Endothelial cell of umbilical vein (primary cell): ENCODE data around the gene MBD2. TPM values are rescaled to one million over a fixed set of nuclear protein-coding genes. Genes with fewer than 3 reads are reported as not detected.

Source experiments
- BruUV-seq: library from RNA; stranded (reverse); fragments of 400-500 nt; replicated peaks from 2 replicates; lab custom pipeline; 2021; lab: Mats Ljungman, UMichigan
- CTCF ChIA-PET: fragments of 300-600, 350-600 bp; sonication (Branson Sonifier 250); formaldehyde crosslinking; loops from one replicate; lab custom pipeline; 2021; ENCODE audit warnings: antibody characterized with exemption, inconsistent platforms; lab: Charles Lee
- POLR2A ChIA-PET: fragments of 300-600, 350-600 bp; sonication (Branson Sonifier 250); formaldehyde crosslinking; loops from one replicate; lab custom pipeline; 2021; ENCODE audit warnings: antibody characterized with exemption, inconsistent platforms; lab: Charles Lee
- DNase-seq: peaks from one replicate; pipeline ENCODE4 v3.0.0-alpha.2; 2011; ENCODE audit warnings: low read depth, low spot score
- FAIRE-seq: peaks from 2 replicates; lab custom pipeline; 2011; peaks lifted over from hg19 to GRCh38; lab: Jason Lieb, UNC
- H2AFZ ChIP-seq: 2 replicates; pipeline ENCODE4 v1.6.0; 2012; ENCODE audit warnings: low read depth, low read length, control low read depth, inconsistent platforms
- H3K27ac ChIP-seq: 2 replicates; pipeline ENCODE4 v1.5.1; 2011; ENCODE audit warnings: low read depth, mild to moderate bottlenecking, control low read depth, low read length, moderate library complexity; ENCODE audit not compliant: insufficient read depth
- H3K27me3 ChIP-seq, 2 experiments: 2 replicates each; pipeline versions ENCODE4 v1.6.0 to v1.6.1; 2011; ENCODE audit warnings: low read length in 2 of 2, mixed read lengths in 1 of 2; ENCODE audit not compliant: control insufficient read depth in 2 of 2, insufficient read depth in 2 of 2
- H3K36me3 ChIP-seq, 2 experiments: 2 replicates in 1 of 2; 3 replicates in 1 of 2; pipeline ENCODE4 v1.5.1; 2011; ENCODE audit warnings: low read length in 2 of 2, mild to moderate bottlenecking in 1 of 2, moderate library complexity in 1 of 2; ENCODE audit not compliant: control insufficient read depth in 2 of 2, insufficient read depth in 2 of 2; ENCODE audit errors: extremely low read depth in 1 of 2
- H3K4me1 ChIP-seq: 3 replicates; pipeline ENCODE4 v1.5.1; 2011; ENCODE audit warnings: mild to moderate bottlenecking, low read length; ENCODE audit not compliant: control insufficient read depth, insufficient read depth; ENCODE audit errors: extremely low read depth
- H3K4me2 ChIP-seq: 2 replicates; pipeline ENCODE4 v1.6.1; 2011; ENCODE audit warnings: low read length, control low read depth, mixed read lengths; ENCODE audit not compliant: insufficient read depth
- H3K4me3 ChIP-seq, 3 experiments: fragments of 200-600 bp in 1 of 3; sonication (generic), shearing (Covaris generic) in 1 of 3; replicated peaks in 1 of 3; 2 replicates each; pipeline ENCODE4 v1.5.1; 2011 to 2016; ENCODE audit warnings: control low read depth in 3 of 3, low read length in 3 of 3, mild to moderate bottlenecking in 2 of 3, inconsistent platforms in 1 of 3, low read depth in 1 of 3, moderate library complexity in 1 of 3; ENCODE audit not compliant: insufficient read depth in 1 of 3
- H3K79me2 ChIP-seq: 2 replicates; pipeline ENCODE4 v1.6.0; 2012; ENCODE audit warnings: low read length, inconsistent platforms; ENCODE audit not compliant: control insufficient read depth, insufficient read depth
- H3K9ac ChIP-seq: replicated peaks from 2 replicates; pipeline ENCODE3; 2011; ENCODE audit warnings: low read length, control low read depth; ENCODE audit not compliant: insufficient read depth; ENCODE audit errors: extremely low read depth
- H3K9me1 ChIP-seq: replicated peaks from 3 replicates; pipeline ENCODE4 v1.6.0; 2011; ENCODE audit warnings: mild to moderate bottlenecking, low read length; ENCODE audit not compliant: control insufficient read depth, insufficient read depth; ENCODE audit errors: extremely low read depth
- H3K9me3 ChIP-seq: replicated peaks from 2 replicates; pipeline ENCODE4 v1.5.1; 2012; ENCODE audit warnings: low read length, inconsistent platforms; ENCODE audit not compliant: control insufficient read depth, insufficient read depth
- H4K20me1 ChIP-seq: replicated peaks from 2 replicates; pipeline ENCODE3; 2011; ENCODE audit warnings: mild to moderate bottlenecking, low read length; ENCODE audit not compliant: control insufficient read depth, insufficient read depth; ENCODE audit errors: extremely low read depth
- CTCF ChIP-seq, 2 donors: IDR thresholded peaks; 1 replicate in 1 of 2; 2 replicates in 1 of 2; pipeline ENCODE4 v1.5.1; 2011; ENCODE audit warnings: low read length in 2 of 2, mild to moderate bottlenecking in 2 of 2, moderate library complexity in 2 of 2, control low read depth in 1 of 2, inconsistent platforms in 1 of 2, low read depth in 1 of 2; ENCODE audit not compliant: insufficient read depth in 1 of 2; ENCODE audit errors: extremely low read depth in 1 of 2
- EZH2 ChIP-seq: IDR thresholded peaks from 2 replicates; pipeline ENCODE4 v1.6.1; 2012; ENCODE audit warnings: borderline replicate concordance, low read depth, mild to moderate bottlenecking, moderate library complexity, low read length, inconsistent platforms; ENCODE audit not compliant: severe bottlenecking
- FOS ChIP-seq: IDR thresholded peaks from 2 replicates; pipeline ENCODE4 v1.6.1; 2011; ENCODE audit warnings: mild to moderate bottlenecking, low read length, moderate library complexity, borderline replicate concordance; ENCODE audit not compliant: insufficient read depth
- GATA2 ChIP-seq: IDR thresholded peaks from 2 replicates; pipeline ENCODE4 v1.7.0; 2011; ENCODE audit warnings: low read depth, mild to moderate bottlenecking, moderate library complexity, mixed read lengths, low read length; ENCODE audit not compliant: insufficient read length, insufficient read depth
- JUN ChIP-seq: IDR thresholded peaks from 2 replicates; pipeline ENCODE4 v1.6.1; 2011; ENCODE audit warnings: borderline replicate concordance, low read depth; ENCODE audit not compliant: insufficient read length, insufficient read depth
- MAX ChIP-seq: IDR thresholded peaks from 2 replicates; pipeline ENCODE4 v1.6.1; 2011; ENCODE audit not compliant: insufficient read depth, insufficient read length
- MYC ChIP-seq: IDR thresholded peaks from one replicate; pipeline ENCODE4 v1.6.1; 2011; ENCODE audit warnings: mild to moderate bottlenecking, low read depth, low read length
- POLR2A ChIP-seq: IDR thresholded peaks from 2 replicates; pipeline ENCODE4 v1.6.1; 2012; ENCODE audit warnings: low read depth, mild to moderate bottlenecking, control low read depth, low read length
- POLR2AphosphoS5 ChIP-seq: IDR thresholded peaks from 2 replicates; pipeline ENCODE4 v1.6.1; 2012; ENCODE audit warnings: low read depth, mild to moderate bottlenecking, control low read depth, low read length, moderate library complexity; ENCODE audit not compliant: insufficient read depth
- dilution Hi-C: fragments of 300-500 bp; cut with MboI; formaldehyde crosslinking; loops from one replicate; pipeline ENCODE4 v1.15.0; 2019; ENCODE audit warnings: low sequenced_read_pairs; ENCODE audit not compliant: extremely low pct_ligation_motif_present
- intact Hi-C: fragments of 100-400 bp; cut with micrococcal nuclease; formaldehyde crosslinking; loops from one replicate; pipeline ENCODE4 v1.10.0; 2022
- polyA plus RNA-seq, 4 experiments: library from polyadenylated mRNA; depleted of rRNA in 3 of 4; stranded (reverse) in 3 of 4; unstranded in 1 of 4; fragments of >200 nt; gene quantifications; 2 replicates each; pipeline versions ENCODE4 v1.2.1 to v1.2.3, GENCODE V29; 2011 to 2012; ENCODE audit warnings: missing spikeins in 1 of 4
- total RNA-seq: library from RNA; stranded (reverse); gene quantifications from 2 replicates; pipeline ENCODE4 v1.2.3, GENCODE V29; 2021

MBD2 gene
- total and polyA plus RNA-seq, 2 donors (not counting 3 experiments of a cell fraction or from before 2014, with no cell fraction given), result 86.8 to 110 TPM

GRCh38 chr18:54157646-54158385, 66.7 kb downstream of the MBD2 start:
- Histone ChIP-seq H3K4me1 (peaks cover 20% of the 10 kb centered on the region), H2AFZ (no peak overlapping the region), H3K4me2 (no peak overlapping the region), H3K9ac (peak overlapping the region; percentile 3), H3K27me3 (no peaks in the 10 kb centered on the region), H3K36me3 (peaks cover 14 to 23% of the 10 kb centered on the region in 2 experiments), H3K27ac (peak overlapping the region; percentile 61), H3K4me3 (no peak overlapping the region), H3K9me3 (no peaks in the 10 kb centered on the region), H3K9me1 (peaks cover 3% of the 10 kb centered on the region), H3K79me2 (peaks cover 30% of the 10 kb centered on the region), H4K20me1 (no peaks in the 10 kb centered on the region)
- FAIRE-seq, result no peak
- ChIA-PET POLR2A (no interaction called here), CTCF (interaction anchor here (1.1 kb wide), 1 partner anchor 65 kb away, joined by 3 read pairs; no protein-coding TSS in a partner anchor)
- intact Hi-C loops (loop anchor here (1.0 kb wide), 1 partner anchor 9 kb away; no protein-coding TSS in a partner anchor), dilution Hi-C loops (no loop called here)
- BruUV-seq, result no TSS peak
- no peak for TF ChIP-seq MAX
- TF ChIP-seq GATA2, result no peak
- TF ChIP-seq JUN, result no peak
- TF ChIP-seq CTCF (IDR thresholded peaks at IDR 0.05; ENCODE audit: extremely low read depth in 1 of 2, insufficient read depth in 1 of 2, low read depth in 1 of 2, low read length in 2 of 2), result no peak
- no peak for TF ChIP-seq MYC
- TF ChIP-seq POLR2AphosphoS5, result no peak
- no peak for TF ChIP-seq POLR2A
- TF ChIP-seq EZH2, result no peak
- TF ChIP-seq FOS, result no peak
- no peak for DNase-seq
